NB4 (cell line): Measurements from ENCODE around the gene PRKG2.

Source experiments
- POLR2A ChIP-seq: IDR thresholded peaks from 2 replicates; pipeline ENCODE4 v1.6.1; 2011; ENCODE audit warnings: mild to moderate bottlenecking; ENCODE audit not compliant: insufficient read length; ENCODE audit errors: extremely low read depth
- TF ChIP-seq, protein P1 (sequence below): IDR thresholded peaks from one replicate; pipeline ENCODE4 v1.5.1; 2012; ENCODE audit warnings: low read depth, low read length

DNA sequence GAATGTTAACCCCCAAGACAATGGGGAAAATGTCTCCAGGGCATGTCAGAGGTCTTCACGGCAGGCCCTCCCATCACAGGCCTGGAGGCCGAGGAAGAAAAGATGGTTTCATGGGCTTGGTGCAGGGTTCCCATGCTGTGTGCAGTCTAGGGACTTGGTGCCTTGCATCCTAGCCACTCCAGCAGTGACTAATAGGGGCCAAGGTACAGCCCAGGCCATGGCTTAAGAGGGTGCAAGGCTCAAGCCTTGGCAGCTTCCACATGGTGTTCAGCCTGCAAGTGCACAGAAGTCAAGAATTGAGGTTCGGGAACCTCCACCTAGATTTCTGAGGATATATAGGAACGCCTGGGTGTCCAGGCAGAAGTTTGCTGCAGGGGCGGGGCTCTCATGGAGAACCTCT, 133.9 kb downstream of the PRKG2 start:
- TF ChIP-seq, protein P1, sequence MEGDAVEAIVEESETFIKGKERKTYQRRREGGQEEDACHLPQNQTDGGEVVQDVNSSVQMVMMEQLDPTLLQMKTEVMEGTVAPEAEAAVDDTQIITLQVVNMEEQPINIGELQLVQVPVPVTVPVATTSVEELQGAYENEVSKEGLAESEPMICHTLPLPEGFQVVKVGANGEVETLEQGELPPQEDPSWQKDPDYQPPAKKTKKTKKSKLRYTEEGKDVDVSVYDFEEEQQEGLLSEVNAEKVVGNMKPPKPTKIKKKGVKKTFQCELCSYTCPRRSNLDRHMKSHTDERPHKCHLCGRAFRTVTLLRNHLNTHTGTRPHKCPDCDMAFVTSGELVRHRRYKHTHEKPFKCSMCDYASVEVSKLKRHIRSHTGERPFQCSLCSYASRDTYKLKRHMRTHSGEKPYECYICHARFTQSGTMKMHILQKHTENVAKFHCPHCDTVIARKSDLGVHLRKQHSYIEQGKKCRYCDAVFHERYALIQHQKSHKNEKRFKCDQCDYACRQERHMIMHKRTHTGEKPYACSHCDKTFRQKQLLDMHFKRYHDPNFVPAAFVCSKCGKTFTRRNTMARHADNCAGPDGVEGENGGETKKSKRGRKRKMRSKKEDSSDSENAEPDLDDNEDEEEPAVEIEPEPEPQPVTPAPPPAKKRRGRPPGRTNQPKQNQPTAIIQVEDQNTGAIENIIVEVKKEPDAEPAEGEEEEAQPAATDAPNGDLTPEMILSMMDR: no peak
- no peak for TF ChIP-seq POLR2A
